ENCODE measurements around the gene MRPS21. TPM values are rescaled to one million over a fixed set of nuclear protein-coding genes. Genes with fewer than 3 reads are reported as not detected.

Gene MRPS21
- total and polyA plus RNA-seq, 2 of the 8 experiments (the other 6 are each of a cell fraction or from before 2014, with no cell fraction given): 81.9 to 99.8 TPM

GRCh38 chr1:150269451-150269850 lies 24.2 kb upstream of the MRPS21 start (continued):
- TF ChIP-seq NRF1 (IDR thresholded peaks at IDR 0.05; ENCODE audit: low read depth, low read length): no peak
- no peak for TF ChIP-seq BCL11A (IDR thresholded peaks at IDR 0.05; ENCODE audit: low read depth in 2 of 2, low read length in 2 of 2)
- no peak for TF ChIP-seq BACH1 (IDR thresholded peaks at IDR 0.05; ENCODE audit: low read length)
- no peak for TF ChIP-seq SP4 (IDR thresholded peaks at IDR 0.05; ENCODE audit: low read length)

Measured in H1 (cell line).